Glomerular visceral epithelial cell (primary cell): ENCODE data around the gene MIOX.
"Not testable (repeated sequence)": the region's sequence is repeated elsewhere in the genome, so short reads cannot be mapped to it uniquely, and the experiment has no call there.

Source experiments
- DNase-seq: peaks from one replicate; pipeline ENCODE4 v3.0.0-alpha.2; 2016; ENCODE audit errors: extremely low spot score

MIOX gene

GRCh38 chr22:50516068-50516467, 29.4 kb downstream of the MIOX start:
- no peak for DNase-seq

DNA sequence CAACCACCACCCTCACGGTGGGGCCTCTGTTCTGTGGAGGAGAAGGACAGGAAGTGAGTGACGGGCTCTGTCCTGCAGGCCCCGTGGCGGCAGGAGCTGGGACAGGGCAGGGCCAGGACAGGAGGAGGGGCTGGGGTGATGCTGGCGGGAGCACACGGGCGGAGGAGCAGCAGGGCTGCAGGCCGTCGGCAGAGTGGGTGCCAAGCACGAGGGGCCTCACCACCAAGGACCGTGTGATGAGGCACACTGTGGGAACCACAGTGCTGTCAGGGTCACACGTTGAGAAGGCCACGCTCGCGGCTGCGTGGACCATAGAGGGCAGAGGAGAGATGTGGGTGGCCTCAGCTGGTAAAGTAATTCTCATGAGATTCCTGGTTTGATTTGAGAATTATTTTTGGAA, 30.2 kb downstream of the MIOX start:
- DNase-seq = no peak

- no peak for DNase-seq
Measured at GRCh38 chr22:50517495-50518260, 31.0 kb downstream of the MIOX start.

DNA sequence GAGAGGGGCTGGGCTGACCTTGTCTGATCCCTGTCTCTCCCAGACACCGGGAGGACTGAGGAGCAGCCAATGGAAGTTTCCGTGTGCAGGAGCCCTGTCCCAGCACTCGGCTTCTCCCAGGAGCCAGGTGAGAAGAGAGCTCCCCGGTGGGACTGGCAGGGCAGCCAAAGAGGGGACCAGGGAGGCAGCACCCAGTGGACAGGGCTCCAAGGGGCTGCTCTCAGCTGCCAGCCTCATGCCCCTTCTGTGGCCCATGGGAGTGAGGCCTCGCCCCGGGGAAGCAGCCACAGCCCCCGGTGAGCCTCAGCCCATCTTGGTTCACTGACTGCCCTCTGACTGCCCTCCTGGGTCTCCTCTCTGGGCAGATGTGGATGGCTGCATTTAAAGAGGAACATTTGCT, 31.9 kb downstream of the MIOX start:
- DNase-seq = no peak

GRCh38 chr22:50519151-50519550, 32.5 kb downstream of the MIOX start:
- no peak for DNase-seq

DNA sequence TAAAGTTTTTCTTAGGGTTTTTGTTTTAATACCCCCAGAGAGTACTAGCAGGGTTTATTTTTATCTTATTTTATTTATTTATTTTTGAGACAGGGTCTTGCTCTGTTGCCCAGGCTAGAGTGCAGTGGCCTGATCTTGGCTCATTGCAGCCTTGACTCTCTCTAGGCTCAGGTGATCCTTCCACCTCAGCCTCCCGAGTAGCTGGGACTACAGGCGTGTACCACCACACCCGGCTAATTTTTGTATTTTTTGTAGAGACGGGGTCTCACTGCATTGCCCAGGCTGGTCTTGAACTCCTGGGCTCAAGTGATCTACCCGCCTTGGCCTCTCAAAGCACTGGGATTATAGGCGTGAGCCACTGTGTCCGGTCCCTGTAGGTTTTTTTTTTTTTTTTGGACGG, 33.5 kb downstream of the MIOX start:
- DNase-seq = not testable (repeated sequence)

- no peak for DNase-seq
Measured at GRCh38 chr22:50520826-50521453, 34.3 kb downstream of the MIOX start.

DNA sequence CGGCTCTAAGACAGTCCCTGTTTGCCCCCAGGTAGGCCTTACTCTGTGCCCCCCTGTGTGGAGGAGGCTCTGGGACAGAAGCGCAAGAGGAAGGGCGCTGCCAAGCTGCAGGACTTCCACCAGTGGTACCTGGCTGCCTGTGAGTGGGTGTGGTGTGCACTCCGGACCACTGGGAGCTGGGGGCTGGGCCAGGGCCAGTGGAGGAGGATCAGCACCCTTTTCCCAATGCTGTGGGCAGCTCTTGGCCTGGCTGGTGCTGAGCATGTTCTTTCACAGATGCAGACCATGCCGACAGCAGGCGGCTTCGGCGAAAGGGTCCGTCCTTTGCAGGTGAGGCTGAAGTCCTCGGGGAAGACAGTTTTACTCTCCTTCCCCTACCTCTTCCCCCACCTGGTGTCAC, 35.1 kb downstream of the MIOX start:
- no peak for DNase-seq

GRCh38 chr22:50522208-50522805, 35.6 kb downstream of the MIOX start:
- DNase-seq = no peak

DNA sequence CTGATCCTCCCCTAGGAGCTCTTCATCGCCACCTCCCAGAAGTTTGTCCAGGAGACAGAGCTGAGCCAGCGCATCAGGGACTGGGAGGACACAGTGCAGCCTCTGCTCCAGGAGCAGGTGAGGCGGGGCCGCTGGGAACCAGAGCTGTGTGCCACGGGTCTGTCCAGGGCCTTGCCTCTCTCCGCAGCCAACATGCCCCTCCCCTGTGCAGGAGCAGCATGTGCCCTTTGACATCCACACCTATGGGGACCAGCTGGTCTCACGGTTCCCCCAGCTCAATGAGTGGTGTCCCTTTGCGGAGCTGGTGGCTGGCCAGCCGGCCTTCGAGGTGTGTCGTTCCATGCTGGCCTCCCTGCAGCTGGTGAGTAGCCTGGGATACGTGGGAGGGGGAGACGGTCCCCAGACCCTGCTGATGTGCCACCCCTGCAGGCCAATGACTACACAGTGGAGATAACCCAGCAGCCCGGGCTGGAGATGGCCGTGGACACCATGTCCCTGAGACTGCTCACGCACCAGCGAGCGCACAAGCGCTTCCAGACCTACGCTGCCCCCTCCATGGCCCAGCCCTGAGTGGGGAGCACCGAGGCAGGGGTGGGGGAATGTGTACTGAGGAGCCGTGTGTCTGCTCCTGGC, 36.3 kb downstream of the MIOX start:
- no peak for DNase-seq

DNA sequence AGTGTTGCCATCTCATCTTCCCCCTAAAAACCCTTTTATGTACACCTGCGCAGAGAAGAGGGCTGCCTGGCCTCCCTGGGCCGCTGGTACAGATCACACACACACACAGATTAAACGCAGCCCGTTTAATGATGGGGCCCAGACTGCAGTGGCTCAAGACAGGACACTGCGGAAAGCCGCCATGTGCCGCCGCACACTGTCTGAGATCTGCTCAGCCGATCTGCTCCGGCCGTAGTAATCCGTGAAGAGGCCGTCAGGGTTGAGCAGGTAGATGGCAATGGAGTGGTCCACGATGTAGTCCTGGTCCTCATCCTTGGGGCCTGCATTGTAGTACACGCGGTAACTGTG, 36.8 kb downstream of the MIOX start:
- no peak for DNase-seq

GRCh38 chr22:50523806-50524675, 37.4 kb downstream of the MIOX start:
- no peak for DNase-seq

DNA sequence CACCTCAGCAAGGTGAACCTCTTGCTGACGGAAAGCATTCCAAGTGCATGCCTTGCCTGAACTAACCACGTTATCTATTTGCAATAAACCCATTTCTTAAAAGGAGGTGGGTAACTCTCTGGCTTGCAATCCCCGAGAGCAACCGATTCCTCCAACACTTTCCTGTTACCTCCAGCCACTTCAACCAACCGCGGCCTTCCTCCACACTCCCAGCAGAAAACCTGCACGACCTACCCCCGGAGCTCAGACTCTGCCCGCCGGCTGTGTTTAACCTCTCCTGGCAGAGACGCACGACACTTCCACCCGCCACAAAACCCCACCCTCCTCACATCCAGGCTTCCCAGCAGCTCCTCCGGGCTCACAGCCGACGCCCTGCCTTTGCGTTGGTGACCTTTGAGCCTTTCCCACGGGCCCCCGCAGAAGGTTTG, 38.0 kb downstream of the MIOX start:
- DNase-seq = peak; percentile 25

- peak; percentile 96 for DNase-seq
Measured at GRCh38 chr22:50525104-50525857, 38.6 kb downstream of the MIOX start, which contains the start of gene SCO2. SCO2 (minus strand) TSS chr22:50525598; CDS start chr22:50524411, 1,187 bp downstream.

- DNase-seq = no peak
Measured at GRCh38 chr22:50525858-50526107, 39.1 kb downstream of the MIOX start.

DNA sequence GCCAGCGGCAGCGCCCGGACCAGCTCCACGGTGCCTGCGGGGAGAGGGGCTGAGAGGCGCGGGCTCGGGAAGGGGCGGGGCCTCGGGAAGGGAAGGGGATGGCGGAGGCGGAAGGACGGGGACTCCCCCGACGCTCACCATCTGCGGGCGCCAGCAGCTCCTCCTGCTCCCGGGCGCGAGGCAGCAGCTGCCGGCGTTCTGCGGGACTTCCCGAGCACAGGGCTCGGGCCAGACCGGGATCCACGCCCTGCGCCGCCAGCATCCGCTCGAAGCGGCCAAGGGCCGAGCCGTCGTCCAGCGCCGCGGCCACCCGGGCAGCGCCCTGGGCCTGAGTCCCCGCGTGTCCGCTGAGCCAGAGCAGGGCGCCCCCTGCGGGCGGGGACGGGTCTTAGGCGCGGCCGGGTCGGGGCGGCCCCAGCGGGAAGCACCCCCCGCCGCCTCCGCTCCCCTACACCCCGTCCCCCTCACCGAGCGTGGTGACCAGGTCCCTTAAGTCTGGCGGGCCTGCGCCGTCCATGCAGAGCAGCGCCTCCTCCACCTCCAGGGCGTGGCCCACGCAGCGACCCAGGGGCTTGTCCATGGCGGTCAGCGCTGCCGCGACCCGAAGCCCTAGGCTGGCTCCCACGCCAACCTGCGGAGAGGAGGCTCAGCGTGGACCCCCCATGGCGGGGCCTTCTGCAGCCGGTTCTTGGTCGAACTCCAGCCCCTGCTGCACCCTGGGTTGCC, 39.6 kb downstream of the MIOX start:
- peak; percentile 75 for DNase-seq

DNA sequence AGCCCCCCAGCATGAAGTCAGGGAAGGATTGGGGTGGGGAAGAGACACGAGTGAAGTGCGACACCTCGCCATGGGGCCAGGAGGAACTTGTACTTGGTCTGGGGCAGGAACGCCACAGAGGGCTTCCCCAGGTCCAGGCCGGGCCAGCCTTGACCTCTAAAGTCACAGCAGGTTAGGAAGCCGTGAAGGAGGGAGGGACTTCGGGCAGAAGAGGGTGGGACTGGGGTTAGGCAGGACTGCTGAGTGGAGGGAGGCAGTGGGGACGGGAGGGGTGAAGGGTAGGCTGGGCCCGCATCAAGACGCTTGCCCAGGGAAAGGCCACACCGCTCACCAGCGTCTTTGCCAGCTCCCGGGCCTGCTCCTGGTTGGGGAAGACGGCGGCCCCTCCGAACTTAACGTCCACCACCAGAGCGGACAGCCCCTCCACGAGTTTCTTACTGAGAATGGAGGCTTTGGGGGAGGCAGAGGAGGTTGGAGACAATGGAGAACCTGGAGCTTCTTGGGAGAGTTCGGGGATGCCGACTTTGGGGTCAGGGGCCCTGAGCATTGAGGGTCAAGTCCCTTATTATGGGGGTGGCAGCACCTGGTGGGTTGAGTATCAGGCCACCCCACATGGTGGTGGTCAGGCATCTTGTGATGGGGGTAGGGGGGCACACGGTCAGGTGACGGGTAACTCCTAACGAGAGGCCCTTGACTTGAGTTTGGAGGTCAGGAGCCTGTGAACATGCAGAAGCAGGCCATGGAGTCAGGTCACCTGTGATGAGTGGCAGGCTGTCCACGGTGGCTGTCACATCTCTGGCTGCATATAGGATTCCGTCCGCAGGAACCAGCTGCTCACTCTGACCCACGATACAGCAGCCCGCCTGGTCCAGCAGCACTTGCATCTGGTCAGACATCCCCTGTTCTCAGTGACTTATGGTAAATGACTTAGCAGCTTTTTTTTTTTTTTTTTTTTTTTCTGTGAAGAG, 40.5 kb downstream of the MIOX start:
- no peak for DNase-seq

GRCh38 chr22:50527921-50528681, 41.4 kb downstream of the MIOX start:
- DNase-seq = no peak
